ENCODE data around the gene SLC22A23.

- TF ChIP-seq, protein P1, sequence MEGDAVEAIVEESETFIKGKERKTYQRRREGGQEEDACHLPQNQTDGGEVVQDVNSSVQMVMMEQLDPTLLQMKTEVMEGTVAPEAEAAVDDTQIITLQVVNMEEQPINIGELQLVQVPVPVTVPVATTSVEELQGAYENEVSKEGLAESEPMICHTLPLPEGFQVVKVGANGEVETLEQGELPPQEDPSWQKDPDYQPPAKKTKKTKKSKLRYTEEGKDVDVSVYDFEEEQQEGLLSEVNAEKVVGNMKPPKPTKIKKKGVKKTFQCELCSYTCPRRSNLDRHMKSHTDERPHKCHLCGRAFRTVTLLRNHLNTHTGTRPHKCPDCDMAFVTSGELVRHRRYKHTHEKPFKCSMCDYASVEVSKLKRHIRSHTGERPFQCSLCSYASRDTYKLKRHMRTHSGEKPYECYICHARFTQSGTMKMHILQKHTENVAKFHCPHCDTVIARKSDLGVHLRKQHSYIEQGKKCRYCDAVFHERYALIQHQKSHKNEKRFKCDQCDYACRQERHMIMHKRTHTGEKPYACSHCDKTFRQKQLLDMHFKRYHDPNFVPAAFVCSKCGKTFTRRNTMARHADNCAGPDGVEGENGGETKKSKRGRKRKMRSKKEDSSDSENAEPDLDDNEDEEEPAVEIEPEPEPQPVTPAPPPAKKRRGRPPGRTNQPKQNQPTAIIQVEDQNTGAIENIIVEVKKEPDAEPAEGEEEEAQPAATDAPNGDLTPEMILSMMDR (IDR thresholded peaks at IDR 0.05; ENCODE audit: low read depth, low read length, poor library complexity, severe bottlenecking): no peak
- no peak for TF ChIP-seq EZH2phosphoT487 (IDR thresholded peaks at IDR 0.05; ENCODE audit: borderline replicate concordance, low read length)
Observed at GRCh38 chr6:3249821-3250220, 207.0 kb downstream of the SLC22A23 start.

Data from DOHH2 (cell line).